Measurements from ENCODE around the gene RMP24.
"Not testable (repeated sequence)": the region's sequence is repeated elsewhere in the genome, so short reads cannot be mapped to it uniquely, and the experiment has no call there.

RMP24 gene

GRCh38 chr18:35962320-35962719, 10.2 kb upstream of the RMP24 start:
- Histone ChIP-seq H2AFZ (ENCODE audit: low read length) (no peak overlapping the region), H3K79me2 (ENCODE audit: insufficient read depth, low read length) (no peaks in the 10 kb centered on the region), H3K27me3 (ENCODE audit: insufficient read depth, low read length) (no peaks in the 10 kb centered on the region), H3K4me2 (ENCODE audit: insufficient read depth, low read length) (no peak overlapping the region), H3K4me3 (ENCODE audit: insufficient read depth, low read length) (no peak overlapping the region), H4K20me1 (ENCODE audit: insufficient read depth, low read length) (no peaks in the 10 kb centered on the region), H3K27ac (ENCODE audit: low read depth, low read length) (no peak overlapping the region), H3K4me1 (ENCODE audit: insufficient read depth, low read length) (no peaks in the 10 kb centered on the region), H3K9me3 (ENCODE audit: low read depth, low read length) (no peaks in the 10 kb centered on the region), H3K36me3 (ENCODE audit: insufficient read depth, low read length) (no peaks in the 10 kb centered on the region)
- DNase-seq (ENCODE audit: insufficient read length, low spot score, missing footprints) = no peak
- no peak for TF ChIP-seq CTCF (IDR thresholded peaks at IDR 0.05; ENCODE audit: extremely low read depth, low read depth, low read length)

GRCh38 chr18:35964319-35964718, 8.2 kb upstream of the RMP24 start:
- H3K36me3 ChIP-seq (ENCODE audit: insufficient read depth, low read length) = no peaks in the 10 kb centered on the region
- no peaks in the 10 kb centered on the region for H3K4me1 ChIP-seq (ENCODE audit: insufficient read depth, low read length)
- no peaks in the 10 kb centered on the region for H3K9me3 ChIP-seq (ENCODE audit: low read depth, low read length)
- H3K4me3 ChIP-seq (ENCODE audit: insufficient read depth, low read length) = no peak overlapping the region
- no peak overlapping the region for H3K4me2 ChIP-seq (ENCODE audit: insufficient read depth, low read length)
- H2AFZ ChIP-seq (ENCODE audit: low read length) = no peak overlapping the region
- no peaks in the 10 kb centered on the region for H3K79me2 ChIP-seq (ENCODE audit: insufficient read depth, low read length)
- DNase-seq (ENCODE audit: insufficient read length, low spot score, missing footprints) = no peak
- H4K20me1 ChIP-seq (ENCODE audit: insufficient read depth, low read length) = no peaks in the 10 kb centered on the region
- no peak for TF ChIP-seq CTCF (IDR thresholded peaks at IDR 0.05; ENCODE audit: extremely low read depth, low read depth, low read length)
- H3K27ac ChIP-seq (ENCODE audit: low read depth, low read length) = no peak overlapping the region
- H3K27me3 ChIP-seq (ENCODE audit: insufficient read depth, low read length) = no peaks in the 10 kb centered on the region

GRCh38 chr18:35967866-35968265, 4.6 kb upstream of the RMP24 start:
- H3K9me3 ChIP-seq (ENCODE audit: low read depth, low read length); H3K27ac ChIP-seq (ENCODE audit: low read depth, low read length); H3K27me3 ChIP-seq (ENCODE audit: insufficient read depth, low read length); H4K20me1 ChIP-seq (ENCODE audit: insufficient read depth, low read length); H3K4me2 ChIP-seq (ENCODE audit: insufficient read depth, low read length); DNase-seq (ENCODE audit: insufficient read length, low spot score, missing footprints); H2AFZ ChIP-seq (ENCODE audit: low read length); H3K36me3 ChIP-seq (ENCODE audit: insufficient read depth, low read length); H3K4me3 ChIP-seq (ENCODE audit: insufficient read depth, low read length): not testable (repeated sequence)
- H3K79me2 ChIP-seq (ENCODE audit: insufficient read depth, low read length) = peaks cover 11% of the 10 kb centered on the region
- peaks cover 12% of the 10 kb centered on the region for H3K4me1 ChIP-seq (ENCODE audit: insufficient read depth, low read length)

- Histone ChIP-seq H4K20me1 (ENCODE audit: insufficient read depth, low read length) (no peaks in the 10 kb centered on the region), H3K36me3 (ENCODE audit: insufficient read depth, low read length) (no peaks in the 10 kb centered on the region), H3K4me2 (ENCODE audit: insufficient read depth, low read length) (no peak overlapping the region), H3K4me3 (ENCODE audit: insufficient read depth, low read length) (no peak overlapping the region), H3K79me2 (ENCODE audit: insufficient read depth, low read length) (peaks cover 16% of the 10 kb centered on the region), H3K9me3 (ENCODE audit: low read depth, low read length) (no peaks in the 10 kb centered on the region), H3K27me3 (ENCODE audit: insufficient read depth, low read length) (no peaks in the 10 kb centered on the region), H3K4me1 (ENCODE audit: insufficient read depth, low read length) (peaks cover 16% of the 10 kb centered on the region), H2AFZ (ENCODE audit: low read length) (no peak overlapping the region), H3K27ac (ENCODE audit: low read depth, low read length) (no peak overlapping the region)
- DNase-seq (ENCODE audit: insufficient read length, low spot score, missing footprints) = no peak
- TF ChIP-seq CTCF (IDR thresholded peaks at IDR 0.05; ENCODE audit: extremely low read depth, low read depth, low read length) = no peak
These were observed 4.1 kb upstream of the RMP24 start for GRCh38 chr18:35968278-35968880.

All from osteoblast (primary cell).